Activated T-cell treated with anti-CD3 and anti-CD28 coated beads, Interleukin-2, amount 50 U/mL, for 1 hour (primary cell): ENCODE data around the gene PYM1.

Experiments
- DNase-seq: peaks from one replicate; pipeline ENCODE4 v3.0.0-alpha.2; 2020

Gene PYM1

DNA sequence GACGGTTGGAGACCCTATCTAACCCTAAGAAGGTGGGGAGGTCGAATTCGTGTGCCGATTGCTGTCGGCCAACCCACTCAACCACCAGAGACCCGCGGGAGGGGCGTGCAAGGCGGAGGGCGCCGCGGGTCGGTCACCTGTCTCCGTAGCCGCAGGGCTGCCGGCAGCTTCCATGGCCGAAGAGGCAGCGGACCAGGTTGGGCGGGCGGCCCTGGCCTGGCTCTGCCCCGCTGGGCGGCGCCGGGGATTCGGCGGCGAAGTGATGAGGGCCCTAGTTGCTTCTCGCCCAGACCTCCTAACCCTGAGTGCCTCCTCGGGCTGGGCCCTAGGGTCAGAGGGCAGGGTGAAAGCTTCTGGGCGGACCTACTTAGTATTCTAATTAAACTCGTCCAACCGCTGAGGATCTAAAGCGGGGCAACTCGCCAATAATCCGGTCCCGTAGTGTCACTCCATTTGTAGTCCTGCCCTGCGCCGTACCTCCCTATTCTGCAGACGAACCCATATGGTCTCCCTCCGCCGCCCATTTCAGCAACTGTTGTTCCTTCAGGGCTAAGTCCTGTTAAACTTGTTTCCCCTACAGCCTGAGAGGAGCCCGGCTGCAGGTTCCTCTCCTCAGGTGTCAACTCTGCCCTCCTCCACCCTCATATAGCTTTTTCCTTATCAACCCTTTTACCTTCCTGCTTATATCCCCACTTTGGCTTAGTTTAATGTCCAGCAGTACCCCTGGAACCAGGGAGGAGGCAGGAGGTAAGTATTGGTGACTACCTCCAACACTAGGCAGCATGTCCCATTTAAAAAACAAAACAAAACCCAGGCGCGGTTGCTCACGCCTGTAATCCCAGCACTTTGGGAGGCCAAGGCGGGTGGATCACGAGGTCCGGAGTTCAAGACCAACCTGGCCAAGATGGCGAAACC is at the start of gene PYM1:
Gene PYM1, minus strand, starts transcription at position 307 of the 915 bp plus-strand sequence. Its CDS starts 133 bp downstream, at position 174.
- DNase-seq = peak; percentile 66

DNA sequence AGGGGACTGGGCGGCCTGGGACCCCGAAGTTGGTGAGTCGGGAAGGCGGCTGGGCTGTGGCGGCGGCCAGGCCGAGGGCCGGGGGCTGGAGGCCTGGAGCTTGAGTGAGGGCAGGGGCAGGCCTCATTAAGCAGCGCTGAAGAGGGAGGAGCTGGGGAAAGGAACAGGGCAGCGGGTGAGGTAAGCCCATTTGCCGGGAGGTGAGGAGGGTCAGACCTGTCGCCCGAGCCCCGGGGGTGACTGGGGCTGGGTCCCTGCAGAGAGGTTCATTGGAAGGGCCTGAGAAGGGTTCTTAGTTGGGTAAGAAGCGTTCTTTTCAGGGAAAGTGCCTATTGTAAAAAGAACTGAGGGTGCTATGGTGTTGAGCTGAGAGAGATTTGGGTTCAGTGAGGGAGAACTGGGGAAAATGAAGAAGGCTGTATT is 46.6 kb upstream of the PYM1 start:
- DNase-seq = no peak

DNA sequence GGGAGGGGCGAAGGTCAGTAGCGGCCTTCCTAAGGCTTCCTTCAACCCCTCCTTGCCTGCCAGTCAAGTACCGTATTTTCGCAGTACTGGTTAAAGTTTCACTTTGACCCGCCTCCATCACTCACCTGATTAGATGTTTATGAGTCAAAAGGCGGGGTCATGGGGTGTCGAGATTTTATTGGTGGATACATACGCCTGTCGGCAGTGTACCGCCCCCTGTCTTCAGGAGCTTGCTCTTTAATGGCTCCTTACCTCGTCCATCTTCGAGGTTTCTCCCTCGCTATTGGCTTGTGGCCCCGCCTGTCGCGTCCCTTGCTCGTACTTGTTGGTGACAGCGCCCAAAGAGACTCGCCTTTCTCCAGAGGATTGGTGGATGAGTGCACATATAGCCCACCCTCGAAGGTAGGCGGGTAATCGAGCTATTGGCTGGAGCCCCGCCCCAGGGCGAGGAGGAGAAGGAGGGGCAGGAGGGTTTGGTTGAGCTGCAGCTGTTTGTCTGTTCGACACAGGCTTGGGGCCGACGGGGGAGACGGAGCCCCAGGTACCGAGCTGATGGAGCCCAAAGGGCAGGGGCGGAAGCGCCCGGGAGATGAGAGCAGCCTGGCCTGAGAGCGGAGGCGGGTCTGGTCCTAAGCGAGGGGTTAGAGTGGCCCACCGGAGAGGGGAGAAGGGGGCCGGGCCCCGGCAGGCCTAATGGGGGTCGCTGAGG is 46.1 kb upstream of the PYM1 start, which contains the start of gene RAB5B:
Gene RAB5B, plus strand, starts transcription at position 480 of the 709 bp plus-strand sequence. CDS start 12,883 bp downstream, outside the sequence.
- DNase-seq = peak; percentile 93

DNA sequence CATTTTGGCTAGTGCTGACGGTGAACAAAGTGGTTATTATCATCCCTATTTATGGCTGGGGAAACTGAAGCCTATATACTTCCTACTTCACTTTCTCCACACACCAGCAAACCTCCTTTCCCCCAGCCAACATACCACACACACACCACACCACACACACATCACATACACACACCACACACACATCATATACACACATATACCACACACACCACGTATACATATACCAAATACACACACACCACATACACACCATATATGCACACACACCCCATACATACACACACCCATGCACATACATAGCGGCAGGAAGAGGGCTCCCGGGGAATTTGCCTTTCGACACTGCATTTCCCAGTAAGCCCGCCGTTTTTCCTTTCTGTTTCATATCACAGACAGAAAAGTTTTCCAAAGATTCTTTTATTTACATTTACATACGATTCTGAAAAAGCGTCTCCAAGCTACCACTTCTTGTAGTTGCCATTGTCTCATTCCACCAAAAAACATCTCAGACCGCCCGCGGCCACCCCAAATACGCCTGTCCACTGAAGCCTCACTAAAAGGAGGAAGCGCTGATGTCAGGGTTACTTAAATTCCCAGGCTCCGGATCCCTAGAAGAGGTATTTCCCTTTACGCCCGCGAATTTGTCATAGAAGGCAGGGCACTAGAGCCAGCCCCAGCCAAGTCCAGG is 45.4 kb upstream of the PYM1 start:
- DNase-seq = no peak

DNA sequence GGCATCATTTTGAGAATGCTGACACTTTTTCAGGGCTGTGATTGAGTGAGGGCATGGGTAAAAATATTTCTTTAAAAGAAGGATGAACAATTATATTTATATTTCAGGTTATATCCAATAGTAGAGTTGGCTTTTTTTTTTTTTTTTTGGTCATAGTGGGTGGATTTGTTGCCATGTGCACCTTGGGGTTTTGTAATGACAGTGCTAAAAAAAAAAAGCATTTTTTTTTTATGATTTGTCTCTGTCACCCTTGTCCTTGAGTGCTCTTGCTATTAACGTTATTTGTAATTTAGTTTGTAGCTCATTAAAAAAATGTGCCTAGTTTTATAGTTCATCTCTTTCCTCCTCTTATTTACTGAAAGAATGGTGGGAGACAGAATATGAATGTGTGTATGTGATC is 44.8 kb upstream of the PYM1 start:
- DNase-seq = no peak

DNA sequence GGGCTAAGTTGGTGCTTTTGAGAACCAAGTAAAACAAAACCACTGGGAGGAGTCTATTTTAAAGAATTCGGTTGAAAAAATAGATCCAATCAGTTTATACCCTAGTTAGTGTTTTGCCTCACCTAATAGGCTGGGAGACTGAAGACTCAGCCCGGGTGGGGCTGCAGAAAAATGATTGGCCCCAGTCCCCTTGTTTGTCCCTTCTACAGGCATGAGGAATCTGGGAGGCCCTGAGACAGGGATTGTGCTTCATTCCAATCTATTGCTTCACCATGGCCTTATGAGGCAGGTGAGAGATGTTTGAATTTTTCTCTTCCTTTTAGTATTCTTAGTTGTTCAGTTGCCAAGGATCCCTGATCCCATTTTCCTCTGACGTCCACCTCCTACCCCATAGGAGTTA is 44.3 kb upstream of the PYM1 start:
- no peak for DNase-seq

DNA sequence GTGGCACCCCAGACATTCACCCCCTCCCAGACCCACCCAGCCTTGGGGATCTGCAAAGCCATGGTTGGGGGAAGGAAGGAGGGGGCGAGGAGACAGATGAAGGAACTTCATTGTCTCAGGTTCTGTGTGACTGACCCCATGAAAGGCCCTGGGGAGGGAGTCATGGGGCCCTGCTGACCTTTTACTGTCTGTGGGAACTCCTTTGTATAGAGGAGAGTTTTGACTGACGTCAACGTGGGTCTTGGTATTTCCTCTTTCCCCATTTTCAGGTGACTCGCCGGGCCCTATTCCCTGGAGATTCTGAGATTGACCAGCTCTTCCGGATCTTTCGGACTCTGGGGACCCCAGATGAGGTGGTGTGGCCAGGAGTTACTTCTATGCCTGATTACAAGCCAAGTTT is 43.1 kb upstream of the PYM1 start:
- no peak for DNase-seq

DNA sequence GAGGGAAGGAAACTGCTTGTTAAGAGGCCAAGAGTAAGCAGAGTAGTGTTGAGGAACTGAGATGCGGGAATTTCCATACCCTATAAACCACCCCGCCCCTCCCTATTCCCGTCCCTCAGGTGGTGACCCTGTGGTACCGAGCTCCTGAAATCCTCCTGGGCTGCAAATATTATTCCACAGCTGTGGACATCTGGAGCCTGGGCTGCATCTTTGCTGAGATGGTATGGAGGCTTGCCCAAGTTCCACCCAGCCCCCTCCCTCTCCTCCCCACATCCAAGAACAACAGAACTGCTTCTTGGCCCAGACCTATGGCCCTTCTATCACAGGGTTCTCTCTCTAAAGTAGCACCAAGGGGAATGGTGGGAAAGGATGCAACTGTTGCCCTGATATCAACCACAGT is 41.7 kb upstream of the PYM1 start:
- no peak for DNase-seq

DNA sequence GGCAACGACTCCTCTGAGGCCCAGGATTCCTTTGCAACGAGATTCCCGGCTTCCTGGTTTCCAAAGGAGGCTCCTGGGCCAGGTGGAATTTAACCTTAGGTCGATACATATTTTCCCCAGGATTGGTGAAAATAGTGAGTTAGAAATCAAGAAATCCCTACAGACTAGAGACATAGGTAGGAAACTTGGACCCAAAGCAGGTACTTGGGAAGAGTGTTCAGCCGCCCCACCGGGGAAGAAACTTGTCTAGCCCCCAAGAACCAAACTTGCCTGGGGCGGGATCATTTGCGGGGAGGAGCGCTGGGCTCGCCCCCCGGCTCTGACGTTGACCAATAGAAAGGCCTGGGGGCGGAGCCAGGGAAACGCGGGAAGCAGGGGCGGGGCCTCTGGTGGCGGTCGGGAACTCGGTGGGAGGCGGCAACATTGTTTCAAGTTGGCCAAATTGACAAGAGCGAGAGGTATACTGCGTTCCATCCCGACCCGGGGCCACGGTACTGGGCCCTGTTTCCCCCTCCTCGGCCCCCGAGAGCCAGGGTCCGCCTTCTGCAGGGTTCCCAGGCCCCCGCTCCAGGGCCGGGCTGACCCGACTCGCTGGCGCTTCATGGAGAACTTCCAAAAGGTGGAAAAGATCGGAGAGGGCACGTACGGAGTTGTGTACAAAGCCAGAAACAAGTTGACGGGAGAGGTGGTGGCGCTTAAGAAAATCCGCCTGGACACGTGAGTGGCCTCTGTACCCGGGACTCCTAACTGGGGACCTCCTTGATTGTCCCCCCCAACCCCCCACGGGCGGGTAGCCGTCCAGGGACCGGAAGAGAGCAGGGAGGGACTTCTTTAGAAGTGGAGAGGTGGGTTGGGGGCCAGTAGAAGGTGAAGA is 39.0 kb upstream of the PYM1 start, which contains the start of gene CDK2:
Gene CDK2, plus strand, starts transcription at position 423 of the 874 bp plus-strand sequence. Its CDS starts 179 bp downstream, at position 602.
- peak; percentile 90 for DNase-seq

DNA sequence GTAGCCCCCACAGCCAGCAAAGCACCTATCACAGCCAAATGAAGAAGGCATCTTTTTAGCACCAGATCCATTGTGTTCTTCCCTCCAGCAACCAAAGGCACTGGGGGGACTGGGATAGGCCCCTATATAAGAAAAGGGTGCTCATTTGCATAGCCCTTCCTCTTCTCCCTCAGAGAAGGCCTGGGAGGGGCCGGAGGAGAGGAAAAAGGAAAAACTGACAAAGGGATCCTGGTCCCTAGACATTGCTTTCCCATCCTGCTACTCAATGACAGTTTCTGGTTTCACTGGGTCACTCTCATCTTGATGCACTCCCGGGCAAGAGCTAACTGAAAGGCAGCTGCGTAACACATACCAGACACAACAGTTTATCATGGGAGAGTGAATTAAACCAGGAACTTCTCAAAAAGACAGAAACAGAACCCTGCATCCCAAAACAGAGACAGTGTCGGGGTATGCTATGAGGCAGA is 38.3 kb upstream of the PYM1 start, which contains the start of gene PMEL:
Gene PMEL, minus strand, starts transcription at position 102 of the 467 bp plus-strand sequence. Its CDS starts 31 bp downstream, at position 71.
- DNase-seq = no peak

DNA sequence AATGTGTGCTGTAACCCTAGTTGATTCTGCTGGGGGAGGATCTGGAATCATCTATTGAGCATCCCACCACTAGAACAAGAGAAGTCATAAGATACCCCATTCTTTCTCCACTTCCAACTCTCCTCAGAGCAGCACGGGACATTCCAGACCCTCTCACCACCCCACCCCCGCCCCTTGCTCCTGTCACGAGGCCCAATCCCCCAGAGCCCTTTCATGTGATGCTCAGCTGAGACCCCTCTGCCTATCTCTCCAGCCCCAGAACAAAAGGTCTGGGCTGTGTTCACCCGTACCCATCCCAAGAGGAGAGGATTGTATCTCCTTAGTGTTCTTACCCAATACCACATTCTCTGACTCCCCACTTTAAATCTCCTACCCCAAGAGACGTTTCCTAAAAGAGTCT is 37.5 kb upstream of the PYM1 start:
- DNase-seq = no peak

DNA sequence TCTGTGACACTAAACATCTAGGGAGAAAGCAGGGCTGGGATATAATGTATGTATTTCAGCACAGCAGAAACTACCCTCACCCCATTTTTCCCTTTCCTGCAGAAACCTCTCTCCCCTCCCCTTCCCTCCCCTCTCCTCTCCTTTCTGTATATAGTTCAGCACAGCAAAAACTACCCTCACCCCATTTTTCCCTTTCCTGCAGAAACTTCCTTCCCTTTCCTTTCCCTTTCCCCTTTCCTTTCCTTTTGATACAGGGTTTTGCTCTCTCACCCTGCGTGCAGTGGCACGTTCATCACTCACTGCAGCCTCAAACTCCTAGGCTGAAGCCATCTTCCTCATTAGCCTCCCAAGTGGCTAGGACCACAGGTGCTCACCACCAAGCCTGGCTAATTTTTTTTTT is 36.1 kb upstream of the PYM1 start:
- DNase-seq = no peak

DNA sequence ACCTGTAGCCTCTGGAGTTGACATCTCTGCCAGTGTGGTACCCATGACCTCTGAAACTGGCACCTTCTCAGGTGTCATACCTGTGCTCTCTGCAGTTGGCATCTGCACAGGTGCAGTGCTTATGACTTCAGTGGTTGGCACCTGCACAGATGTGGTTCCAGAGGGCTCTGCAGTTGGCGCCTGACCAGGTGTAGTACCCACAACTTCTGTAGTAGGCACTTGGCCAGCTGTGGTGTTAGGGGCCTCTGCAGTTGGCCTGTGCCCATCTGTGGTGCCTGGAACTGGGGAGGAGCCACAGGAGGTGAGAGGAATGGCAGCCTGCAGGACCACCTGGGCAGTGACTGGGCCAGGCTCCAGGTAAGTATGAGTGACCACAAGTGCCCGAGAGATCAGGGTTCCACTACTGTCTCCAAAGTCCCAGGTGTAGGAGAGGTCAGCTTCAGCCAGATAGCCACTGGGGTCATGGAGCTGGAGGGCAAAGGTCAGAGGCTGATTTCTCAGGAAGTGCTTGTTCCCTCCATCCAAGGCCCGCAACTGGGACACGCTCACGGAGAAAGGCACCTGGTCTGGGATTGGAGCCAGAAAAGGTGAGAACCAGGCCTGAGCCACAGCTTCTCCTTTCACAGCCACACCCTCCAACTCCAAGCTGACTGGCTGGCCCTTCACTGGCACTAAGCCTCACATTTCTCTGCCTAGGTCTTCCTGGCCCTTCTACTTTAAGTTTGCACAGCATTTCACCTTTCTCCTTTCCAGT is 29.6 kb upstream of the PYM1 start:
- DNase-seq = no peak

DNA sequence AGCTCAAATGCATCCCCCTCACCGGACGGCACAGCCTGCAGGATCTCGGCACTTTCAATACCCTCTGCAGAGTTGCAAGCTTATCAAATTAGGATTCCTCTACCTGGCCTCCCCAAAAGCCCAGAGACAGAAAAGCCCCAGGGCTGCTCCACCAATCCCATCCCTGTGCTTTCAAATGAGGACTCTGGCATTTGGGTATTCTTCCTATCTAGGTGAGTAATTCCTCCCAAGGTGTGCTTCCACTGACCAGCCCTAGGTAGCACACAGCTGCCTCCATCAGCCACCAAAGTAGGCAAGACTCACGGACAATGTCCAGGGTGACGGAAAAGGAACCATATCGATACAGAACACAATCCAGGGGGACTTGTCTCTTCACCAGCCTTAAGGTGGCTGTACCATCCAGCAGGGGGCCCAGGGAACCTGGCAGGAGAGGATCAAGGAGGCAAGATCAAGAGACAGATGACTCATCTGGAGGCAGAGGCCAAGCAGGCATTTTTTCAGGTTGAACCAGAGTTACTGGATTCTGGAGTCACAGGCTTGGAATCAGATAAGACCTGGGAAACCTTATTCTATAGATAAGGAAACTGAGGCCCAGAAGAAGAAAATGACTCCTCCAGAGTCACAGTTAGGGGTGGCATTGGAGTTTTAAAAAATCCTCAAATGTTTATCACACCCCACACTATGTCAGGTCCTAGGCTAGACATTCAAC is 28.3 kb upstream of the PYM1 start:
- DNase-seq = peak; percentile 59

DNA sequence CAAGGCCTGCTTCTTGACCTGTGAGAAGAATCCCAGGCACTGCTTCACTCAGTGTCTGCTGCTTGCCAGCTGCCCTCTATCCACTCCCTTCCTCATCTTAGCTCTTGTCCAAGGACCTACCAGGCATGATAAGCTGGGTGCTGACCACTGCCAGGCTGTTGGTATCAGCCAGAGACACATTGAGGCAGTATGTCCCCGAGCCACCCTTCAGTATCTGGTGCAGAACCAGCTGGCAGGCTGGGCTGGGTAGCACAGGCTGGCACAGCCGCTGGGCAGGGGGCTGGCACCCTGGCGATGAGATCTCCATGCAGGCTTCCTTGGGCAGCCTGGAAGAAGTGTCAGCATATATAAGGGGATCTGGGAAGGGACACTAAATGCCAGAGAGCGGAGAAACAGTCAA is 27.6 kb upstream of the PYM1 start:
- no peak for DNase-seq

DNA sequence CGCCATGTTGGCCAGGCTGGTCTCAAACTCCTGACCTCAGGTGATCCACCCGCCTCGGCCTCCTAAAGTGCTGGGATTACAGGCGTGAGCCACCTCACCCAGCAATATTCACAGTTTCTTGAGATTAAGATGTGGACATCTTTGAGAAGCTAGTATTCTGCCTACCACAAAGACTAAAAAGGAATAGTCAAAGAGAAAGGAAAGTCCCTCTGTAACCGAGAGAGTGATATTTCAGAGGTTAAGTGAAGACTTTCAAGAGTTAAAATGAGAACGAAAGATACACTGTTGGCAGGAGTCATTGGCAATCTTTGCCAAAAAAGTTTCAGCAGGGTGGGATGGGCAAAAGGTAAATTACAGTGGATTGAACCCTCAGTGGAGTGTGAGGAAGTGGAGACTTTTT is 18.9 kb upstream of the PYM1 start:
- DNase-seq = no peak

DNA sequence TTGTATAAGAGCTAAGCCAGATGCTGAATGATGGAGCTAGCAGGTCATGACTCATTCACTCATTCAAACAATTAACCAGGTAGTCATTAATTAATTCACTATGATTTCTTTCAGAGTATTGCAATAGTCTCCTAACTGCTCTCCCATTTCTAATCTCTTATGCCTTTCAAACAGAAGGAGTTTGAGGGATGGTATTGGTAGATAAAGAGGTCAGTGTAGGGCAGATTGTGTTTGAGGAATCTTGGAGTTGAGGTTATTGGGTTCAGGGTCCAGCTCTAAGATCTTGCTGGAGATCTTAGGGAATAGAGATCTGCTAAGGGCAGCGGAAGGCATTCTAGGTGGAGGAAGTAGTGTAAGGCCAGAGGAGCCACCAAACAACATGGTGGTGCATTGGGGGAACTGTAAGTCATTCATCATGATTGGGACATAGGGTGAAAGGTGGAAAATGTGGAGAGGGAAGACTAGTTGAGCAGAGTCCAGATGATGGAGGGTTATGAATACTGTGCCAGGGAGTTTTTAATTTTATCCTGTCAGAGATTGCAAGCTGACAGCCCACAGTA is 15.0 kb upstream of the PYM1 start:
- no peak for DNase-seq

DNA sequence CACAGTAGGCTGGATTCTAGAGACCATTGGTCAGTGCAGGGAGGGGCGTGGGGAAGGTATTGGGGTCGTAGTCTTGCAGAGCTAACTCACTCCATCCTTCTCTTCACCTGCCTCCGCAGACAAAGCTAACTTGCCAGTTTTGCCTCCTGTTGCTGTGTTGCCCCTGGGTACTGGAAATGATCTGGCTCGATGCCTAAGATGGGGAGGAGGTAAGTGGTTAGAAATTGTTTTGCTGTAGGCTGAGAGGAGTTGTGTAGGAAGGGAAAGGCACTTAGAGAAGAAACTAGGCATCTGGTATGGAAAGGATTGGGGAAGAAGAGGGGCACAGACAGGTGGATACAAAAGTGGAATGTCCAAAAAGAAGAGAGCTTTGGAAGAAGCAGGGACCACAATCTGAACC is 14.4 kb upstream of the PYM1 start:
- no peak for DNase-seq

DNA sequence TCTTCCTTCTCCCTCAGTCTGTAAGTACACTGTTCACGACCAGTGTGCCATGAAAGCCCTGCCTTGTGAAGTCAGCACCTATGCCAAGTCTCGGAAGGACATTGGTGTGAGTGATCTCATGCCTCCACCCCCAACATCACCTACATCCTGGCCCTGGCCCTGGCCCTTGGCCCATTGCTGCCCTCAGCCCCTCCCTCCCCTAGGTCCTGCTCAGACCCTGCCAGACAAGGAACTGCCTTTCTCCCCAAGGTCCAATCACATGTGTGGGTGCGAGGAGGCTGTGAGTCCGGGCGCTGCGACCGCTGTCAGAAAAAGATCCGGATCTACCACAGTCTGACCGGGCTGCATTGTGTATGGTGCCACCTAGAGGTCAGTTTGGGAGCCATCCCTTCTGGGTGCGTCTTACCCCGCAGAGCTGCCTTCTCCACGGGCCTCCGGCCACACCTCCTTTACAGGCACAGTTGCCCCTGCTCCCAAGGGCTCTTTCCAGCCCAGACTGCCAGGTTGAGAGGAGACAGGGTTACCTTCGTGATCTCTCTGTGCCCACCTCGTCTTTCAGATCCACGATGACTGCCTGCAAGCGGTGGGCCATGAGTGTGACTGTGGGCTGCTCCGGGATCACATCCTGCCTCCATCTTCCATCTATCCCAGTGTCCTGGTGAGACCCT is 12.5 kb upstream of the PYM1 start:
- DNase-seq = peak; percentile 80
